Globus pallidus (tissue), 1 donor: ENCODE data around the gene MRC2.
"Not testable (repeated sequence)": the region's sequence is repeated elsewhere in the genome, so short reads cannot be mapped to it uniquely, and the experiment has no call there.

Experiments used
- DNase-seq: peaks from one replicate; pipeline ENCODE4 v3.0.0-alpha.2; 2015; ENCODE audit warnings: low spot score

The MRC2 gene, protein sequence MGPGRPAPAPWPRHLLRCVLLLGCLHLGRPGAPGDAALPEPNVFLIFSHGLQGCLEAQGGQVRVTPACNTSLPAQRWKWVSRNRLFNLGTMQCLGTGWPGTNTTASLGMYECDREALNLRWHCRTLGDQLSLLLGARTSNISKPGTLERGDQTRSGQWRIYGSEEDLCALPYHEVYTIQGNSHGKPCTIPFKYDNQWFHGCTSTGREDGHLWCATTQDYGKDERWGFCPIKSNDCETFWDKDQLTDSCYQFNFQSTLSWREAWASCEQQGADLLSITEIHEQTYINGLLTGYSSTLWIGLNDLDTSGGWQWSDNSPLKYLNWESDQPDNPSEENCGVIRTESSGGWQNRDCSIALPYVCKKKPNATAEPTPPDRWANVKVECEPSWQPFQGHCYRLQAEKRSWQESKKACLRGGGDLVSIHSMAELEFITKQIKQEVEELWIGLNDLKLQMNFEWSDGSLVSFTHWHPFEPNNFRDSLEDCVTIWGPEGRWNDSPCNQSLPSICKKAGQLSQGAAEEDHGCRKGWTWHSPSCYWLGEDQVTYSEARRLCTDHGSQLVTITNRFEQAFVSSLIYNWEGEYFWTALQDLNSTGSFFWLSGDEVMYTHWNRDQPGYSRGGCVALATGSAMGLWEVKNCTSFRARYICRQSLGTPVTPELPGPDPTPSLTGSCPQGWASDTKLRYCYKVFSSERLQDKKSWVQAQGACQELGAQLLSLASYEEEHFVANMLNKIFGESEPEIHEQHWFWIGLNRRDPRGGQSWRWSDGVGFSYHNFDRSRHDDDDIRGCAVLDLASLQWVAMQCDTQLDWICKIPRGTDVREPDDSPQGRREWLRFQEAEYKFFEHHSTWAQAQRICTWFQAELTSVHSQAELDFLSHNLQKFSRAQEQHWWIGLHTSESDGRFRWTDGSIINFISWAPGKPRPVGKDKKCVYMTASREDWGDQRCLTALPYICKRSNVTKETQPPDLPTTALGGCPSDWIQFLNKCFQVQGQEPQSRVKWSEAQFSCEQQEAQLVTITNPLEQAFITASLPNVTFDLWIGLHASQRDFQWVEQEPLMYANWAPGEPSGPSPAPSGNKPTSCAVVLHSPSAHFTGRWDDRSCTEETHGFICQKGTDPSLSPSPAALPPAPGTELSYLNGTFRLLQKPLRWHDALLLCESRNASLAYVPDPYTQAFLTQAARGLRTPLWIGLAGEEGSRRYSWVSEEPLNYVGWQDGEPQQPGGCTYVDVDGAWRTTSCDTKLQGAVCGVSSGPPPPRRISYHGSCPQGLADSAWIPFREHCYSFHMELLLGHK (N-terminal part only)

GRCh38 chr17:62627219-62627903 is at the start of gene MRC2:
Gene MRC2 (plus strand): TSS chr17:62627670. CDS start chr17:62627803, 133 bp downstream.
- no peak for DNase-seq

- no peak for DNase-seq
These were observed 48.5 kb upstream of the MRC2 start for GRCh38 chr17:62578757-62579487.

DNA sequence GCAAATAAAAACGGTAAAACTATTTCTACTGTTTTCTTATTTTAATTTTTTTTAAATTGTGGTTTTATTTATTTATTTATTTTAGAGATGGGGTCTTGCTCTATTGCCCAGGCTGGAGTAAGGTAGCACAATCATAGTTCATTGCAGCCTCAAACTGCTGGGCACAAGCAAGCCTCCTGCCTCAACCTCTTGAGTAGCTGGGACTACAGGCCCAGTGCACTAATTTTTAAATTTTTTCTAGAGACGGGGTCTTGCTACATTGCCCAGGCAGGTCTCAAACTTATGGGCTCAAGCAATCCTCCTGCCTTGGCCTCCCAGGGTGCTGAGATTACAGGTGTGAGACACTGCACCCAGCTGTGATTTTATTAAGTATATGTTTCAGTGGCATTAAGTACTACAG is 46.5 kb upstream of the MRC2 start:
- DNase-seq: no peak

DNA sequence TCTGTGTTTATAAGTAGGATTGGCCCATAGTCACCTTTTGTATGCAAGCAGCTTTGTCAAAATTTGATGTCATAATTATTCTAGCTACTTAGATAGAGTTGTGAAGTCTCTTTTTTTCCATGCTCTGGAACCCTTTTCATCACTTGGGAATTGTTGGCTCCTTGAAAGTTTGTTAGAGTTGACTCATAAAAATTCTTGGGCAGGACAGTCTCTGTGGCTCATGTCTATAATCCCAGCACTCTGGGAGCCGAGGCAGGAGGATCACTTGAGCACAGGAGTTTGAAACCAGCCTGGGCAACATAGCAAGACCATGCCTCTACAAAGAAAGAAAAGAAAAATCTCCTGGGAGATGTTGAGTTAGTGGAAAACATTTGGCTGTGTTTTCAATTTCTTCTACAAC is 45.7 kb upstream of the MRC2 start:
- DNase-seq: peak; percentile 4

GRCh38 chr17:62587554-62587953 is 39.9 kb upstream of the MRC2 start:
- no peak for DNase-seq

- no peak for DNase-seq
These were observed 39.4 kb upstream of the MRC2 start for GRCh38 chr17:62588109-62588508.

DNA sequence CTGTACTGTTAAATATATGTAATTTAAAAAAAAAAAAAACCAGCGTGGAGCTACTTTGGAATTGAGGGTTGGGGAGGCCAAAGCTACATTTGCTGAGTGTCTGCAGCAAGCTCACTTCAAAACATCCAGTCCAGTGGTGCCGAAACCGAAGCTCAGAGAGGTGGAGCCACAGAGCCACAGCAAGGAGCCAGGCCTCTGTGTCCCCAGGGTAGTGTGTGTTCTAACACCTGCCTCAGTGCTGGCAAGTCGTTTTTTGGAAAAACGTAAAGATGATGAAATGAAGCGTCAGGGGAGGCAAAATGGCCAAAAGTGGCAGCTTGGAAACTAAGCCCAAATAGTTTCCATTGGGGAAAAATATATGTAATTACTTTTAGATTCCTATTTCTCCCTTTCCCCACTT is 36.1 kb upstream of the MRC2 start:
- no peak for DNase-seq

DNA sequence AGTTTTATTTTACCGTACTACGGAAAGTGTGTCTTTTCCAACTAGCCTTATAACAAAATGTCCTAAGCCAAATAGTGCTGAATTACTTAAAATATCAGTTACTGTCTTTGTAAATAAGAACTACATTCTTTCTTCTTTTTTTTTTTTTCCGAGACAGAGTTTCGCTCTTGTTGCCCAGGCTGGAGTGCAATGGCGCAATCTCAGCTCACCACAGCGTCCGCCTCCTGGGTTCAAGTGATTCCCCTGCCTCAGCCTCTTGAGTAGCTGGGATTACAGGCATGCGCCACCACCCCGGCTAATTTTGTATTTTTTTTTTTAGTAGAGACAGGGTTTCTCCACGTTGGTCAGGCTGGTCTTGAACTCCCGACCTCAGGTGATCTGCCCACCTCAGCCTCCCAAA is 35.6 kb upstream of the MRC2 start:
- not testable (repeated sequence) for DNase-seq

GRCh38 chr17:62592341-62593099 is 35.0 kb upstream of the MRC2 start:
- no peak for DNase-seq

GRCh38 chr17:62595484-62595883 is 32.0 kb upstream of the MRC2 start:
- no peak for DNase-seq

- no peak for DNase-seq
These were observed 30.8 kb upstream of the MRC2 start for GRCh38 chr17:62596662-62597061.

GRCh38 chr17:62597150-62597549 is 30.3 kb upstream of the MRC2 start:
- DNase-seq: no peak

- no peak for DNase-seq
These were observed 29.6 kb upstream of the MRC2 start for GRCh38 chr17:62597920-62598319.

- no peak for DNase-seq
These were observed 27.4 kb upstream of the MRC2 start for GRCh38 chr17:62599964-62600657.

DNA sequence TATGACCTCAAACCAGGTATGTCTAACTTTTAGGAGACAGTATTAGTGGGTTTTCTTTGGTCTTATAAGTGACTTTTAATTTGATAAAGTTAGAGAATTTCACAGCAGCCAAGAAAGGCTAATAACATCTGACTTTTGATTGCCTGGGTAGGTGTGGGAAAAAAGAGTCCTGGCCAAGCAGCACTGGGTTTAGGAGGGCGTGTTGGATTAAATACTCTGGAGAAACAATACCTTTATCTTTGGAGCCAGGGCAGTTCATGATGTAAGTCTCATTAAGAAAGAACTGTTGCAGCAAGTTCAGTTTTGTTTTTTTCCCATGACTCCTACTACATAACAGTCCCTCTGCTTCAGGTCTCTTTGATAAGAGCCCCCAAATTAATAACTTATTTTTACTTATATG is 26.7 kb upstream of the MRC2 start:
- no peak for DNase-seq

- DNase-seq: no peak
These were observed 26.0 kb upstream of the MRC2 start for GRCh38 chr17:62601471-62601870.

GRCh38 chr17:62603783-62604182 is 23.7 kb upstream of the MRC2 start:
- DNase-seq: not testable (repeated sequence)

- no peak for DNase-seq
These were observed 21.9 kb upstream of the MRC2 start for GRCh38 chr17:62605588-62605987.

DNA sequence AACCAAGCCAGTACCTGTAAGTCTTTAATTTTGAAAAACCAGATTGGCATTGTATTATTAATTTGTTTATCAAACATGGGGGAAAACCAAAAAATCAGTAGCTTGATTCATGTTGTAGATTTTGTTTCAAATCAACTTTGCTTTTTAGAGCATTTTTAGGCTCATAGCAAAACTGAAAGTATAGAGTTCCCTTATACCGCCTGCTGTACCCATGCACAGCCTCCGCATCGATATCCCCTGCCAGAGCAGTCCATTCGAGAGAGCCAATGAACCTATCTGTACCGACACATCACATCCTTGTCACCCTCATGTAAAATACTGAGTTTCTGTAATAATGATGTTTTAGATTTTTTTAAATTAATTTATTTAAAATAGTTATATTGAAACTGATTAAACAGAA is 16.2 kb upstream of the MRC2 start:
- DNase-seq: no peak

DNA sequence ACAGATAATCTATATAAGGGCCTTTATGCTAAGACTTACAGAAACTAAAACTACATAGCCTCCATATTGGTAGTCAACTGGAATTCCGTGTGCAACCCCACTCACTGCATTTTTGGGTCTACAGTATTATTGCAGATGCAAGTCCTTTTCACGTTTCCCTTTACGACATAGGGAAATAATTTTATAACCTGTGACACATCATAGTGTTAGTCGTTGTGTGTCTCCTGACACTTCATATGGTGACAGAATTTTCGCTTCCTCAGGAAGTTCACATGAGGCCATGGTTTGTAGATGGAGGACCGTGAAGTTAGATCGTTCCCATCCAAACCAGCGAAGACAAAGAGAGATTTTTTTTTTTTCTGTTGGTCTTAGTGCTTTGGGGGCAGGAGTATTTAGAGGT is 15.7 kb upstream of the MRC2 start:
- no peak for DNase-seq
